ENCODE data around the gene SECISBP2.

DNA sequence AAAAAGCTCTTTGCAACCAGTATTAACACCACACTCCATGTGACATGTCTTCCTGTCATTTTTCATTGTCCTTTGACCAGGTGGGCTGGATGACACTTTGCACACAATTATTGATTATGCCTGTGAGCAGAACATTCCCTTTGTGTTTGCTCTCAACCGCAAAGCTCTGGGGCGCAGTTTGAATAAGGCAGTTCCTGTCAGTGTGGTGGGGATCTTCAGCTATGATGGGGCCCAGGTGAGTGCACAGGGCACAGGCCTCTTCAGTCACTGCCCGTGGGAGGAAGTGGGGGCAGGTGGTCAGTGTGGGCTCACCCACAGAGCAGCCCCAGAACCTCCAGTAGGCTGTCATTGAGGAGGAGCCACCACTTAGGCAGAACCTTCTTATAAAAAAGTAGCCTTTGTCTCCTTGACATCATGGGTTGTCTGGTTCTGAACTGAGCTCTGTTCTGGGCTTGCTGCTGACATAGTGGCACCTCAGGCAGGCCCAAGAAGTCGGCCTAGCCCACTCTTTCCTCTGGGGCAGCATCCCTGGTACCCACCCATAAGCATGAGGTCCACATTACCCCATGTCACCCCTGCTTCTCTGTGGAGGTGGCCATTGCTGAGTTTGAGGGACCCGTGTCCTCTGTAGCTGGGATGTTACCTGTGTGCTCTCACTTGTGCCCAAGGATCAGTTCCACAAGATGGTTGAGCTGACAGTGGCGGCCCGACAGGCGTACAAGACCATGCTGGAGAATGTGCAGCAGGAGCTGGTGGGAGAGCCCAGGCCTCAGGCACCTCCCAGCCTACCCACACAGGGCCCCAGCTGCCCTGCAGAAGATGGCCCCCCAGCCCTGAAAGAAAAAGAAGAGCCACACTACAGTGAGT is 39.3 kb downstream of the SECISBP2 start:
- TF ChIP-seq CTCF (IDR thresholded peaks at IDR 0.05; ENCODE audit: insufficient read depth, low read length, poor library complexity, severe bottlenecking) (no peak), EZH2phosphoT487 (conservative IDR thresholded peaks at IDR 0.05; ENCODE audit: low read length) (no peak)

Data from SU-DHL-6 (cell line).